NOMO-1 (cell line): Measurements from ENCODE around the gene CAPN15.

Source experiments
- DNase-seq, 2 experiments: peaks; one replicate each; lab custom pipeline; 2025; ENCODE audit not compliant: unreplicated experiment in 2 of 2; lab: John Stamatoyannopoulos, UW

Gene CAPN15

DNA sequence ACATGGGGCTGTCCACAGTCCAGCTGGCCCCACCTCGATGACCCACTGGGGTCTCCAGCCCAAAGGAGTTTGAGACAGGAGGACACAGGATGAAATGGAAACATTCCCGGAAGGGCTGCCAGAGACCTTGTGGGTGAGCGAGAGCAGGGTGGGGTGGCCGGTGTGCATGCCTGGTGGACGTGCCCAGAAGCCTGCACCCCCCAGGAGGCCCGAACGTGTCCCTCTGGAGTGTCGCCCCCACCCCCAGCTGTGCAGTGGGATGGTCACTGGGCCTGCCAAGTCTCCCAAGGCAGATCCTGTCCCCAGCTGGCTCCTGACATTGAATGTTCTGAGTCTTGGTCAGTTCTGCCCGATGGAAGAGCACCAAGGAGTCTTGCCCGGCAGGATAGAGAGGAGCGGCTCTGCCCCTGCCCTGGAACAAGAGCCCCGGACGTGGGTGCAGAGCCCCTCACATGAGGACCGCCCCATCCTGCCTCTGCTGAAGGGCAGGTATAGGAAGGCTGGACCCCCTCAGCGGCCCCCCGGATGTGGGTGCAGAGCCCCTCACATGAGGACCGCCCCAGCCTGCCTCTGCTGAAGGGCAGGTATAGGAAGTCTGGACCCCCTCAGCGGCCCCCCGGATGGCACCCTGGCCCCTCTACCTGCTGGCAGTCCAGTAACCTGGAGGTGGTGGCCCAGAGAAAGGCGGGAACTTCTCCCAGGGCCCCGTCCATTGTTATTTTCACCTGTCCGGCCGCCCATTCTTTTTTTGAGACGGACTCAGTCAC is 3.1 kb upstream of the CAPN15 start:
- DNase-seq, result no peak

DNA sequence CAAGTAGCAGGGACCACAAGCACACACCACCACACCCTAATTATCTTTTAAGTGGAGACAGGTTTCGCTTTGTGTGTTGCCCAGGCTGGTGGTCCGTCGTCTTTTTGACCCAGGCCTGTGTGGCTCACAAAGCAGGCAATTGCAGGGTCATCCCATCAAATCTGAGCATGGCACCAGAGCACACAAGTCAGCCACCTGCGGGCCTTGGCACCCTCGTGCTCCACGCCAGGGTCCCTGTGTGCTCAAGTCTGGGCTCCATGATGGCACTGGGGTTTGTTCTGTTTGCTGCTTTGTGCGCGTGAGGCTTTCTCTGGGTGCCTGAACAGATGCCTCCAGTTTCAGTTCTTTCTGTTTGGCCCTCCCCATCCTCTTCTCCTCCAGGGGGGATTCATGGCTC is 2.4 kb upstream of the CAPN15 start:
- DNase-seq, result no peak

DNA sequence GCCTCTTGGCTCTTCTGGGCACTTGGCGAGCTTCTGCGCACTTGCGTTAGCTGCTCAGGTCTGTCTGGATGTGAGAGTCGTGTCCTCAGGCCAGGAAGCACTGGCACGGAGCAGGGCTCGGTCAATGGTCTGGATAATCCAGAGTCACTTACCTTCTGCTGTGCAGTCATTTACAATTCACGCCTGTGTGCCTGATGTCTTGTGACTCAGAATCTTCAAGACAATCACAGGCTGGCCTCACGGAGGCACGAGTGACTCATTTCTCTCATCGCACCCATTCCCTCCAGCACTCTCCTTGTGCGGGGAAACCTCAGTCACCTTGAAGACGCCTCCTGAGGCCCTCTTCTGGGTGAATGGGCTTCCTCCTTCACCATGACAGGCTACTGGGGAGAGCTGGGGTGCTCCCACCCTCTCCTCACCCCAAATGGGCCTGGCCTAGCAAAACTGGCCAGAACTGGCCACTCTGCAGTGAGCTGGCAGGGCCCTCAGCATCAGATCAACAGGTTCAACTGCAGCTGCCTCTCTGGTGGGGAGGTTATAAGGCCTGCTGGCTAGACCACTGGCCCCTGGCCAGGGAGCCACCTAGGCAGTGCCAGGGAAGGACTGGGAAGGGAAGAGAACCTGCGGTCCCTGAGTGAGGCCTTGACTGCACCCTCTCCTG is 1.9 kb upstream of the CAPN15 start:
- DNase-seq, result peak; percentile 11 to 20

DNA sequence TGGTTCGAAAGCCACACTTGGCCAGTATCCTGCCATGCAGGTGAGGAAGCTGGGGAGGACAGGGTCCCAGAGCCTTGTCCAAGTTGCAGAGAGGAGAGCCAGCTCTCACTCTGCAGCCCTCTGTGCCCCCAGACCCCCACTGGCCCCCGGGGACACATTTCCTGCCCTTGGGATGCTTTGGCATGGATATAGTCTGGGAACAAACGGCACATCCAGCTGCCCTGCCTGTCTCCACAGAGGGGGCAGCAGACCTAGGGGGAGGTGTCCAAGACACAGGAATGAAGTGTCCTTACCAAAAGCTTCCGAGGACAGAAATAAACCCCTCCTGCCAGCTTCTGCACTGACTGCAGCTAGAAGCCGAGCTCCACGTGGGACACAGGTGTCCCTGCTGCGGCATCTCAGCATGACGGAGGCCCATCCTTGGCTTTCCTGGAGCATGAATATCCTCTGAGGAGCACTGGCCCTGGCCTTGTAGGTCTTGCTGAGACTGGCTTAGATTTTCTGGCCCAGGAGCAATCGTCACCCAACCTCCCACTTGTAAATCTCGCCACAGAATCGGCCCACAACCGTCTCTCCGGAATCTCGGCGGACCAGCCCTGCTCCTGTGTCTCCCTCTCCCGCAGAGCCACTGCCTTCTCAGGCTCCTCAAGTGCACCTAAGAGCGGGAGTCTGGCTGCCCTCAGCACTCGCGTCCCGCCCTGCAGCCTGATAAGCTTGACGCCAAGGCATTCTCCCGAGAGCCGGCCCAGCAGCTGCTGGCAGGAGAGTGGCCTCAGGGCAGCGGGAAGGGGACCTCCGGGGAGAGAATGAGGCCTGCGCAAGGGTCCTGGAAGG is 1.1 kb upstream of the CAPN15 start:
- no peak for DNase-seq

DNA sequence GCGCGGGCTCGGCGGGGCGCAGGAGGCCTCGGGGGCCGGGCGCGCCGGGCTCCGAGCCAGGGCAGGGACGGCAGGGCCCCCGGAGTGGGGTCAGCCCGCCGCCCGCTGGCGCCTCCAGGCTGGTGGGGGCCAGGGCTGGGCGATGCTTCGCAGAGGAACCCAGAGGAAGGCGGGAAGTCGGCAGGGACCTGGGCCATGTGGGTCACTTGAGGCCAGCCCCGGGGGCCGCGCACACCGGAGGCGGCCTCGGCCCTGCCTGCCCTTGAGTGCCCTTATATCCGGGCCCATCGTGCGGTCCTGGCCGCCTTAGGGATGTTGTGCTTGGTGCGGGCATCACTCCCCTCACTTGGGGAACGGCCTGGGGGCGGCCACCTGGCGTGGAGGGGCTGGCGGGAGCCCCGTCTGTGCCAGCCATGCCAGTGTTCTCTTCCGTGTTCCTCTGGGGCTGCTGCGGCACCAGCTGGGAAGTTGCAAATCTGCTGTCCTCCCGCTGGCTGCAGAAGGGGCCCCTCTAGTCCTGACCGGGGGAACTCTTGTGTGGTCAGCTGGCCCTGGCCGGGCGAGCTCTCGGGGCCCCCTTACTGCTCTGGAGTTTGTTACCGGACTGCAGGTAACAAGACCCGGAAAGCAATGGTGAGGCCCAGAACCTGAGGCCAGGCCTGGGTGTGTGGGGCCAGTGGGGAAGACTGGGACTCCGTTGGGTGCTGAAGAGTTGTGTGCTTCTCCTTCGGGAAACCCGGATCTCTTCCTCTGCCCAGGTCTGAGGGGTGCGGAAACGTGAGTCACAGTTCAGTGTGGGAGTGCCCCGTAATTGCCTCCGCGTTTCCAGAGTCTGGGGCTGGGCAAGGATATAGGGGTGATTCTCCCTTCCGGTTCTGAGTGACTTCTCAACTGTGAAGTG is 849 bp downstream of the CAPN15 start:
- DNase-seq, result peak; percentile 18 to 30

DNA sequence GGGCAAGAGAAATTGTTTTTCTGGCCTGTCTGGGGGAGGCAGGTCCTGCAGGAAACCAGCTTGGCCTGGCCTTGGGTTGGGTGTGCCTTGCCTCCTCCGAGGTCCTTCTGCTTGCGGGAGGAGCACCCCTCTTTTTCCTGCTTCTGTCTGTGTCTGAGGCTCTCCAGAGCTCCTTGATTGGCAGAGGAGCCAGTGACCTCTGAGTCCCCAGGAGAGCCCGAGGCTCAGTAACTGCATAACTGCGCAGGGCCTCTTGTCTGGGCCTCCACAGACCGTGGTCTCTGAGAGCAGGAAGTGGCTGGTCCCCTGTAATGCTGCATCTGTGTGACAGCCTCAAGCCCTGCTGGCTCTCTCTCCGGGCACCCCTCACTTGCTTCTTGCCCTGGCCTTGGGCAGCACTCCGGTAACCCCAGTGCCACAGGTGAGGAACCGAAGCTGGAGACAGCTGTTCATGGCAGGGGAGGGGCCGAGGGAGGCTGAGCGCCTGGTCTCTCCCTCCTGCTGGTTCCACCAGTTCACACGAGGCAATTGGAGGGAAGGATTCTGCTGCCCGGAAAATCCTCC is 1.6 kb downstream of the CAPN15 start:
- DNase-seq, result peak; percentile 20 to 36

DNA sequence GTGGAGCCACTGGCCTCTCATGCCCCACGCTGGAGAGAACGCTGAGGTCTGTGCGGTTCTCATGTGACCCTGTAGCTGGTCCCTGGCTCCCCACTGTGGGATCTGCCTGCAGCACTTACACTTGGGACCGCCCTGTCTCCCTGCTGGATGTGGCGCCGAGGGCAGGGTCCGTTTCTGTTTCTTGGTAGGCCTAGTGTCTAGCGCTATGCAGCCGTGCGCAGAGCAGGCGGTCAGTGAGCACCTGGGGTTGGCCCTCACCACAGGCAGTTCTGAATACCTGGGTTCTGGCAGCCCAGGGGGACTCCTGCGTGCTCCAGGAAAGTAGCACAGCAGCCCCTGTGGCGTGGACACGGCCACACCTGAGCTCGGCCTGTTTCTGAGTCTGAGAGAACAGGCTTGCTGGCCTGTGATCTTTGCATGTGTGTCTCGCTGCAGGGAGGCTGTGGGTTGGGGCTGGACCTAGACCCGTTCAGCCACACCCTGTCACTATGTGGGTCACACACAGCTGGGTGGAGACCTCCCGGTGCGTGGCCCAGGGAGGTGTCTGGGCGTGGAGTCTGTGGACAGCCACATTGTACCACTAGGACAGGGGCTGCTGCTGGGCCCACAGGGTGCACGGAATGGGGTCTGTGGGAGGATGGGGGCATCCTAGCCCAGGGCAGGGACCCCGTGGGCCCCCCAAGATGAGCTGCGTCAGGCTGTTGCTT is 2.8 kb downstream of the CAPN15 start:
- DNase-seq, result no peak

DNA sequence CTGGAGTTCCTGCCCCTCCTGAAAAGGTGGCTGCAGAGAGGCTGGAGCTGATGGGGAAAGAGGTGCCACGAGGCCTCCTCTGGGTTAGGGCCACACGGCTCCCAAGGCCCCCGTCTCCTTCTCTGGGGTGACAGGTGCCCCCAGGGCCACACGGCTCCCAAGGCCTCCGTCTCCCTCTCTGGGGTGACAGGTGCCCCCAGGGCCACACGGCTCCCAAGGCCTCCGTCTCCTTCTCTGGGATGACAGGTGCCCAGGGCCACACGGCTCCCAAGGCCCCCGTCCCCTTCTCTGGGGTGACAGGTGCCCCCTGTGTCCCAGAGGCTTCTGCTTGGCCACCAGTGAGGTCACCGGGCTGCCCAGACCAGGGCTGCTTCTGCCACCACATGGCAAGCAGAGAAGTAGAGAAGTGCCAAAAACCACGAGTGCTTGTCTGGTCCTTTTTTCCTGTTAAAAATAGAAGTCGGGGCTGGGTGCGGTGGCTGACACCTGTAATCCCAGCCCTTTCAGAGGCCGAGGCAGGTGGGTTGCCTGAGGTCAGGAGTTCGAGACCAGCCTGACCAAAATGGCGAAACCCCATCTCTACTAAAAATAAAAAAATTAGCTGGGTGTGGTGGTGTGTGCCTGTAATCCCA is 4.1 kb downstream of the CAPN15 start:
- DNase-seq, result no peak

DNA sequence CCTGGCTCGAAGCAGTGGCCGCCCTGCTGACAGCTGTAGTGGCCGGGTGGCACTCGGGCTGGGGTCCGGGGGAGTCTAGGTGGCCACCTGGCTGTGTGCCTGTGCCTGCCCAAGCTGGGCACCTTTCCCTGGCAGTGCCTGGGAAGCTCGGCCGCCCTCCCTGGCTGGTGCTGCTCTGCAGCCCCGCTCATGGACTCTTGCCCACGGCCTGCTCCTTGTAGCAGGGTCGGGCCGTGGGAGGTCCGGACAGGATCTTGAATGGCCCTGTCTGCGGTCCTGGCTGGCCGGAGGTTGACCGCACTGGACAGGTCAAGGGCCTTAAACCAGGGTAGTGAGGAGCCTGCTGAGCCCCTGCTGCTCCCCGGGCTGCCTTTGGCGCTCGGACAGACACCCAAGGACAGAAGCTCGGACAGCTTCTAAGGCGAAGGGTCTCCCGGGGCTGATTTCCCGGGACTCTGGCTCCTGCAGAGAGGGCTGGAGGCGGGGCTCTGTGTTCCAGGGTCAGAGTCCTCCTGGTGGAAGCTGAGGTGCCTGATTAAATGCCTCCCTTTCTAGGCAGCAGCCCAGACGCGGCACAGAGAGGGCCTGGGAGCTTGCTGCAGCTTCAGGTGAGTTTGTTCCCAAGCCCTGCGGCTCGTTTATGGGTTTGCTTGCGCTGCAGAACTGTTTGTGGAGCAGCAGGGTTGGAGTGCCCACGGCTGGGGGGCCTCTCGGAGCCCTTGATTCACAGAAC is 6.0 kb downstream of the CAPN15 start:
- DNase-seq, result no peak

DNA sequence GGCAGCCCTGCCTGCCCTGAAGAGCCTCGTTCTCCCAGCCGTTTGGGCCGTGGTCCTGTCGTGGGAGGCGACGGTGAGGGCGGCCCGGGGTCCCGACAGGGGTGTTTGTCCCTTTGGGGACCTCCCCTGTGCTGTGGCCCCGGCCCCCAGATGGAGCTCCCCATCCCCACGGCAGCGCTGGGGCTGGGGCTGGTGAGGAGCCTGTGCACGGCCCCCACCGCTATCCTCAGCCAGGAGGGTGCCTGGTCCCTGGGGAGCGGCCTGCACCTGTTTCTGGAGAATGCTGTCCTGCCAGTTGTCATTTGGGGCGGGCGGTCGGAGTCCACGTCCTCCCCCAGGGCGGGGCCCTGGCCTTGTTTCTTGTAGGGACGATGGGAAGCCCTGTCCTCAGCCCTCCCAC is 6.6 kb downstream of the CAPN15 start:
- DNase-seq, result no peak

DNA sequence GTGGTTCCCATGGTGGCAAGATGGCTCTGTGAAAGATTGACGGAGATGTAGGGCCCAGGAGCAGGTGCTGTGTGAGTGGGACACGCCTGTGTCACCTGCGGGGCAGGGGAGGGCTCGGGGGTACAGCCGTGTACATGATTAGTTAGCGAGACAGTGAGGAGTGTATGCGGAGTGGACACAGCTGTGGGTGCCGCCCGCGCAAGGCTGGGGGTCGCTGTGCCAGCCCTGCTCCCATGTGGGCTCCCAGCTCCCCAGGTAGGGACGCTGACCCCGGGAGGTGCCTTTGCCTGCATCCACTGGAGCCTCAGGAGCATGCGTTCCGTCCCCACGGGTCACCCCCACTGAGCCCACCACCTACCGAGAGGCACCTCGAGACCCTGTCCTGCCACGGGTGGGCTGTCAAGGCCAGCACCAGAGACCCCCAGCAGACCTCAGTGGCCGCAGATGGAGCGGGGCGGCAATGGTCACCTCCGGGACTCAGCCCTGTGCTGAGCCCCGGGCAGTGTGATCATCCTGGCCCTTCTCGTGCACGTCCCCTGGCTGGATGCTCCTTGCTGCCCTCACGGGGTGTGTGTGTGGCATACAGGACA is 7.4 kb downstream of the CAPN15 start:
- no peak for DNase-seq

DNA sequence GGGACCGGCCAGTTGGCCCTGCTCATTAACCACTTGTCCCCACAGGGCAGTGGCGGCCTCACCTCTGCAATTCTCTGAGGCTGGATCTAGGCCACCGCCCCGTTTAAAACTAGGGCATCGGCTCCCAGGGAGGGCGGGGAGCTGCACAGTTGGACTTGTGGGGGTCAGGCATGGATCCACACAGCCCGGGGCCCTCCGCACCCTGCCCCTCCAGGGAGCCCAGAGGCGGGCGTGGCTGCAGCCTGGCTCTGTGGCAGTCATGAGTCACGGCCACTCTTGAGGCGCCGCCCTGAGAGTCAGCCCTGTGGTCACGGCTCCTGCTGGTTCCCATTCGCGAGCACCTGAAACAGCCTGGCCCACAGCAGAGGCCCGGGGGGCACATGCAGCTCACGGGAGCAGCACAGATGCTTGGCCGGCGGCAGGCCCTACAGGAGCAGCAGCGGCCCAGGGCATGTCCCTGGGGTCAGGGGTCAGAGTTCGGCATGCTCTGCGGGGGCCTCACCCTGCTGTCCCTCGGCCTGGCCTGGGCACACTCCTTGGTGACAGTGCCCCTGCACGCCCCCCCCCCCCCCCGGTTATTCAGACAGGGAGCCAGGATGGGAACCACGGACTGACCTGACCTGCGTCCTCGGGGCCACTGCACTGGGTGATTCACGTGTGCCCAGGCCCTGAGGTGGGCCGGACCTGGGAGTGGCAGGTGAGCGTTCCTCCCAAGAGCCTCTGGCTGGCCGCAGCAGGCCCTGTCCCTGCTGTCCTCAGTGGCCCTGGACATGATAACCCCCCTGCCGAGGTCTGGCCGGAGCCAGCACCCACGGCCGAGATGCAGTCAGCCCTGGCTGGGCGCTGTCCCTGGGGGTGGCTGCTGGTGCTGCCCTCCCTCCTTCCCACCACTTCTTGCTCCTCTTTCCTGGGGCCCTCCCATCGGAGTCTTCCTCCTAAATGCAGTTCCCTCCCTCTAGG is 8.2 kb downstream of the CAPN15 start:
- peak; percentile 33 for DNase-seq

DNA sequence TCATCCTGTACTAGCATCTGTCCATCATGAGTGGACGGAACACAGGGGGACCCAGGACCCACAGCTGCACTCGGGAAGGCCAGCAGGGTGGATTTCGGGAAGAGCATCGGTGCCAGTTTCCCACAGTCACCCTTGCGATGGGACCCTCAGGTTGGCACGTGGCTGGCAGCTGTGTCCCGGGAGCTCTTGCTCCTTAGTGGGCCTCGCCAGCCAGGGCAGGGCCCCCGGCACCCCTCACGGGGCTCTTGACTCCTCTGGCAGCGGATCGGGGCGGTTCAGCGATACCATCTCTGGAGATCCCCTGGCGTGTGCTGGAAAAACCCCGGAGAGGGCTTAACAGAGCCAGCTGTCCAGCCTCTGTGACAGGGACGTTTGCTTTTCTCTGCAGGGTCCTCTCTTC is 9.2 kb downstream of the CAPN15 start:
- DNase-seq, result no peak

DNA sequence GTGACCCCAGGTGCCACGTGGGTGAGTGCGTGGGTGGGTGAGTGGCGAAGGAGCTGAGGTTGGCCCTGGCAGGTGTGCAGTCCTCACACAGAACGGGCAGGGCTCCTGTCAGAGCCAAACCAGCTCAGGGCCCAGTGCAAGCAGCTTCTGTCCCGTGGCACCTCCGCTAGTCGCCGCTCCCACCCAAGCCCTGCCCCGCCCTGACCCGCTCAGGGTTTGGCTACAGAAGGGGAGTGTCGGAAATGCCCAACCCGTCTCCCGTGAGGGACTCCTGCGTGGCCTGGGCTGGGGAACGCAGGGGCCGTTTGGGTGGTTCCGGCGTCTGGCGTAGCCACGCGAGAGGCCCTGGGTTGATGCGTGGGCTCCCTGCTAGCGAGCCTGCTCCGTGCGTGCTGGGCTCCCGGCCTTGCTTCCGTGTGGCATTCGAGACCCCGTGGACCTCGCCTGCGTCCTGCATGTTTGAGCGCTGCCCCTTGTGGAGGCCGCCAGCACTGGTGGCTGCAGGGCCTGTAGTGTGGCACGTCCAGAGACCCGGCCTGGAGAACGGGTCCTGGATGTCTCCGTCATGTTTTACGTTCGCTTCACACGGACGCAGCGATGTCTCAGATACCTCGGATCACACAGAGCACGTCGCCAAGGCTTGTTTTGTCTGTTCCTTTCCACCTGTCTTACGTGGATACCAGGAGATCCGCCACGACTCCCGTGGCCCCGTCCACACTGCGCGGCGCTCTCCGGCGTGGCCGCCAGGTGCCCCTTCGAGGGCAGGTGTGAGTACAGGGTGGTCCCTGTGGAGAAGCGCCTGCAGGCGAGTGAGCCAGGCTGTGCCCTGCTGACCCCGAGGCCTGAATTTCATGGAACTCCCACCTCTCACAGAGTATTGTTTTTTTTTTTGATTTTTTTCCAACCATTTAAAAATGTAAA is 10.2 kb downstream of the CAPN15 start:
- no peak for DNase-seq

DNA sequence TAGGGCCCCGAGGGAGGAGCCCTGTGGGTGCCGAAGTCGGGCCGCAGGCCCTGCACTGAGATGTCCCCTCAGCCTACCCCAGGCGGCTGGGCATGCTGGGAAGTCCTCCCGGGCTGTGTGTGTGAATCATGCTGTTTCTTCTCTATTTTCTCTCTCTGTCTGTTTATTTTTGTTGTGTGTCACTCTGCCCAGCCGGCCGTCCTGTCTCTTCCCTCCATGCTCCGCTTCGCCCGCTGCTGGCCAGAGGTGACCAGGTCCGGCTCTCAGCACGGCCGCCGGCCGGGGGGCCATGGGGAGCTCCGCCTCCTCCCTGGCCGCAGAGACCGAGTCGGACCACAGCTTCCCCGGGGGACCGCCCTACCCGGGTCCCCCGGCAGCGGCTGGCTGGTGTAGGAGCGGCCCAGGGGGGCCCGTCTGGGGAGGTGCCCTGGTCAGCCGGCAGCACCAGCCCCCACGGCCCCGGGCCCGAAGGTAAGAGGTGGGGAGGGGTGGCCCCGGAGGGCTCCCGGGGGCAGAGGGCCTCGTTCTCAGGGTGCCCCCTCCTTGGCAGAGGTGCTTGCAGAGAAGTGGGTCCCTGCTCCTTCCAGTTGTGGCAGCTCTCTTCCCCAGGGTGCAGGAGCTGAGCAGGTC is 12.5 kb downstream of the CAPN15 start:
- no peak for DNase-seq
